Esophagus muscularis mucosa (tissue), 4 donors: ENCODE results near the gene GREM1. TPM values are rescaled to one million over a fixed set of nuclear protein-coding genes. Genes with fewer than 3 reads are reported as not detected.

ENCODE experiments used
- DNase-seq: peaks from one replicate; pipeline ENCODE4 v3.0.0-alpha.2; 2017; ENCODE audit errors: extremely low spot score
- H3K27ac ChIP-seq, 4 donors: fragments of 200-600 bp; sonication (generic); replicated peaks in 1 of 4; 1 replicate in 3 of 4; 2 replicates in 1 of 4; pipeline ENCODE4 v1.5.1; 2016 to 2019; ENCODE audit warnings: mild to moderate bottlenecking in 1 of 4
- H3K27me3 ChIP-seq, 4 donors: fragments of 200-600 bp; sonication (generic); one replicate each; pipeline versions ENCODE4 v1.5.1 to v1.6.0; 2016 to 2019
- H3K36me3 ChIP-seq, 4 donors: fragments of 200-600 bp; sonication (generic); one replicate each; pipeline ENCODE4 v1.5.1; 2016 to 2019
- H3K4me1 ChIP-seq, 4 donors: fragments of 200-600 bp; sonication (generic); one replicate each; pipeline ENCODE4 v1.5.1; 2016 to 2019
- H3K4me3 ChIP-seq, 4 donors: fragments of 200-600 bp; sonication (generic); 1 replicate in 2 of 4; 2 replicates in 2 of 4; pipeline ENCODE4 v1.5.1; 2016 to 2019; ENCODE audit warnings: mild to moderate bottlenecking in 4 of 4, moderate library complexity in 1 of 4
- H3K9me3 ChIP-seq, 4 donors: fragments of 200-600 bp; sonication (generic); 1 replicate in 3 of 4; 2 replicates in 1 of 4; pipeline ENCODE4 v1.5.1; 2016 to 2019
- EP300 ChIP-seq: sonication (generic); formaldehyde crosslinking; IDR thresholded peaks from one replicate; pipeline ENCODE4 v1.6.1; 2017; ENCODE audit warnings: antibody characterized with exemption
- POLR2A ChIP-seq: fragments of 450-650 bp; IDR thresholded peaks from one replicate; pipeline ENCODE4 v1.6.1; 2017; ENCODE audit warnings: antibody characterized with exemption, moderate library complexity, mild to moderate bottlenecking, low read depth
- POLR2AphosphoS5 ChIP-seq, 2 donors: sonication (generic); formaldehyde crosslinking; IDR thresholded peaks; one replicate each; pipeline ENCODE4 v1.6.1; 2017; ENCODE audit warnings: antibody characterized with exemption in 2 of 2
- WGBS: methylation state at CpG from one replicate; pipeline ENCODE4 v1.1.5; 2018; 5-methylcytosine and 5-hydroxymethylcytosine counted together
- intact Hi-C: fragments of 100-400 bp; cut with DNase I; formaldehyde crosslinking; loops from one replicate; pipeline ENCODE4 v1.15.1; 2023
- total RNA-seq, 4 donors: library from RNA; depleted of rRNA; stranded (reverse); fragments of >200 nt; gene quantifications; one replicate each; pipeline versions ENCODE4 v1.1.0 to v1.2.1, GENCODE V29; 2016
- TF ChIP-seq, protein P1 (sequence below), 3 experiments: fragments of 200-600 bp in 2 of 3; fragments of 450-650 bp in 1 of 3; sonication (generic) in 2 of 3; IDR thresholded peaks; one replicate each; pipeline ENCODE4 v1.5.1; 2017 to 2019; ENCODE audit warnings: antibody characterized with exemption in 3 of 3, mild to moderate bottlenecking in 2 of 3, moderate library complexity in 1 of 3

The GREM1 gene
- total RNA-seq, 4 donors from 2014 or later: 8.6 to 46.1 (median 37.0) TPM

DNA sequence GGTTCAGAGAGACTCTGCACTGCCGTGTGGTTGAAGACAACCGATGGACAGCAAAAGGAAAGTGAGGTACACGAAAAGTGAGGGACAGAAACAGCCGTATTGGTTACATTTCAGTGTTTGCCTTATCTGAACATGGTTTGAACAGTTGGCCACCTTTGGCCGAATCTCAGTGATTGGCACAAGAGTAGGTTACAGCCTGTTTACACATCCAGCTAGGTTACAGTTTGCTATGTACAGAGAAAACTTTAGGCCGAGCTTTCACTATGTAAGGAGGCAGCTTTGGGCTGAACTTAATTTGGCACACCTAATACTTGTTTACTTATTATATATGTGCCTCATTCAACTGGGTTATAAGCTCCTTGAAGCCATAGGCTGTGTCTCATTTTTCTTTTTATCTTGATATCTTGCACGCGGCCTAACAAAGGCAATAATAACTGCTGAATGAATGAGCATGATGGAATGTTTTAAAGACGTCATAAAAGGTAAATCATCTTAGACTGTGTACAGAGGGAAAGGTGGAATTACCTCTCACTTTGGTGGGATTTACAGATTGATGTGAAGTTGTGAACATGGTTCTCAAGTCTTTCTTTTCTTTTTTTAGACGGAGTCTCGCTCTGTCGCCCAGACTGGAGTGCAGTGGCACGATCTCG lies 17.2 kb upstream of the GREM1 start:
- Histone ChIP-seq H3K4me1 (no peaks in the 10 kb centered on the region), H3K27ac (no peak overlapping the region), H3K4me3 (no peak overlapping the region), H3K27me3 (peaks cover 0 to 3% (median 0%) of the 10 kb centered on the region in 4 donors), H3K9me3 (no peaks in the 10 kb centered on the region), H3K36me3 (no peaks in the 10 kb centered on the region)
- intact Hi-C loops: no loop called here
- no peak for DNase-seq
- 91% methylated on average over 14 of the region's 14 CpGs for WGBS
- no peak for TF ChIP-seq EP300
- TF ChIP-seq POLR2A: no peak
- TF ChIP-seq POLR2AphosphoS5 (IDR thresholded peaks at IDR 0.05): no peak
- TF ChIP-seq, protein P1, sequence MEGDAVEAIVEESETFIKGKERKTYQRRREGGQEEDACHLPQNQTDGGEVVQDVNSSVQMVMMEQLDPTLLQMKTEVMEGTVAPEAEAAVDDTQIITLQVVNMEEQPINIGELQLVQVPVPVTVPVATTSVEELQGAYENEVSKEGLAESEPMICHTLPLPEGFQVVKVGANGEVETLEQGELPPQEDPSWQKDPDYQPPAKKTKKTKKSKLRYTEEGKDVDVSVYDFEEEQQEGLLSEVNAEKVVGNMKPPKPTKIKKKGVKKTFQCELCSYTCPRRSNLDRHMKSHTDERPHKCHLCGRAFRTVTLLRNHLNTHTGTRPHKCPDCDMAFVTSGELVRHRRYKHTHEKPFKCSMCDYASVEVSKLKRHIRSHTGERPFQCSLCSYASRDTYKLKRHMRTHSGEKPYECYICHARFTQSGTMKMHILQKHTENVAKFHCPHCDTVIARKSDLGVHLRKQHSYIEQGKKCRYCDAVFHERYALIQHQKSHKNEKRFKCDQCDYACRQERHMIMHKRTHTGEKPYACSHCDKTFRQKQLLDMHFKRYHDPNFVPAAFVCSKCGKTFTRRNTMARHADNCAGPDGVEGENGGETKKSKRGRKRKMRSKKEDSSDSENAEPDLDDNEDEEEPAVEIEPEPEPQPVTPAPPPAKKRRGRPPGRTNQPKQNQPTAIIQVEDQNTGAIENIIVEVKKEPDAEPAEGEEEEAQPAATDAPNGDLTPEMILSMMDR (IDR thresholded peaks at IDR 0.05): no peak

DNA sequence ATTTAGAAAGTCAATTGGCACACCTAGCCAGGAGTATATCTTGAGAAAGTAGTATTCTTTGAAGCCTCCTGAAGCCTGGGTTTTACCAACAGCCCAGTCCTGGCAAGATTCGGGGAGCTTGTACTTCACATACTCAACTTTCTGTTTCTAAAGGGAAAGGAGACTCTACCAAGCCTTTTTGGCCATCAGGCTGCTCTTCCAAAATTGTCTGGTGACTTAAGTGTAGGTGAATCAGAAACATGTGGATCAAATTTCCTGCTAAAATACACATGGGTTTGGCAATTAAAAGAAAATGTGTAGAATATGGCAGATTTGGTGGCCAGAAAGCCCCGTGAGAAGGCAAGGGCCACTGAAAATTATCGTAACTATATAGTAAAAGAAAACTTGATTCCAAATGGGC lies 15.9 kb upstream of the GREM1 start:
- TF ChIP-seq POLR2A (no peak), EP300 (no peak), POLR2AphosphoS5 (IDR thresholded peaks at IDR 0.05) (no peak)
- TF ChIP-seq, protein P1 (IDR thresholded peaks at IDR 0.05): no peak
- WGBS: 60% methylated on average over 3 of the region's 3 CpGs
- peaks cover 0 to 3% (median 0%) of the 10 kb centered on the region in 4 donors for H3K27me3 ChIP-seq
- no peaks in the 10 kb centered on the region for H3K36me3 ChIP-seq
- no peak overlapping the region for H3K27ac ChIP-seq
- no peaks in the 10 kb centered on the region for H3K4me1 ChIP-seq
- H3K4me3 ChIP-seq: no peak overlapping the region
- H3K9me3 ChIP-seq: no peaks in the 10 kb centered on the region
- intact Hi-C loops: no loop called here
- DNase-seq: no peak

DNA sequence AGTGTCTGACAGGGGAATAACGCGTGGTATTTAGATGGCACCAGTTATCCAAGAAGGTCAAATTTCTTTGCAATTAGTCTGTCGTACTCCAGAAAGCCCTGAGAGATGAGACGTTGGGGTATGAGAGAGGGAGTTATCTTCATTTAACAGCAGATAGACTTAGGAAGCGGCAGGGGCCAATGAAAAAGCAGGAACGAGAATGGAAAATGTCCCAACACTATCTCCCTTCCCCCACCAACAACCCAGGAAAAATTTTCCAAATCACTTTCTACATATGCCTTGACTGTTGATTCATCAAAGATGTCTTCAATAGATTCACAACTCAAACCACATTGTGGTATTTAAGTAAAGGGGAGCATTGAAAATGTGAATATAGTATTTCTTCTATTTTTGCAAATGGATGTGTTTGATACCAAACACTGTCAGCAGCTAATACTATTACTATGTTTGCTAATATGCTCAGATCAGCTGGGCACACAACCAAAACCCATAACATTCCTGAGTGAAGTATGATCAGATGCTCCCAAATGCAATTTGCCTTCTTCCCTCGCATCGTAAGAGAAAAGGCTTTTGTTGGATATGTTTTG lies 13.3 kb upstream of the GREM1 start:
- 60% methylated on average over 8 of the region's 8 CpGs for WGBS
- H3K36me3 ChIP-seq: no peaks in the 10 kb centered on the region
- H3K4me3 ChIP-seq: no peak overlapping the region
- H3K27me3 ChIP-seq: no peaks in the 10 kb centered on the region
- H3K9me3 ChIP-seq: no peaks in the 10 kb centered on the region
- no peak for DNase-seq
- H3K4me1 ChIP-seq: peaks cover 0 to 5% (median 3%) of the 10 kb centered on the region in 4 donors
- H3K27ac ChIP-seq: no peak overlapping the region
- intact Hi-C loops: no loop called here
- no peak for TF ChIP-seq POLR2A

DNA sequence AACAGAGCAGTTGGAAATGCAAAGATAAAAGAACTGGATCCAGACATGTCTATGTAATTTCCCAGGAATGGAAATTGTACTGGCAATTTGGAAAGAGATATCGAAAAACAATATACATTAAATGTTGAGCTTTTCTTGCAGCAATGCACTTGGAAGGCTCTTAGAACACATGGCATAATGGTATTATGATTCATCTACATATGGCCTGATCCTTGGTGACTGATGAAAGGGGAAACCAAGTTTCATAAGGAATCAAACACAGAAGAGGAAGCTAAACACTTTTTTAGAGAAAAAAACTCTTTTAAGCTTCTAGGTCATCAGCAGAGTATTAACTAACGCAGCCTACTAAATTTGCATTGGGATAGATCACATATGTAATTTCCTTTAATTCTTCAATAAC lies 12.4 kb upstream of the GREM1 start:
- H3K27ac ChIP-seq: no peak overlapping the region
- TF ChIP-seq, protein P1 (IDR thresholded peaks at IDR 0.05): no peak
- TF ChIP-seq POLR2AphosphoS5 (IDR thresholded peaks at IDR 0.05) (no peak), POLR2A (no peak)
- no peaks in the 10 kb centered on the region for H3K9me3 ChIP-seq
- no peak for DNase-seq
- H3K4me1 ChIP-seq: peaks cover 0 to 13% (median 5%) of the 10 kb centered on the region in 4 donors
- WGBS: 92% methylated on average over 2 of the region's 2 CpGs
- no peak overlapping the region for H3K4me3 ChIP-seq
- intact Hi-C loops: no loop called here
- no peaks in the 10 kb centered on the region for H3K36me3 ChIP-seq
- H3K27me3 ChIP-seq: no peaks in the 10 kb centered on the region

DNA sequence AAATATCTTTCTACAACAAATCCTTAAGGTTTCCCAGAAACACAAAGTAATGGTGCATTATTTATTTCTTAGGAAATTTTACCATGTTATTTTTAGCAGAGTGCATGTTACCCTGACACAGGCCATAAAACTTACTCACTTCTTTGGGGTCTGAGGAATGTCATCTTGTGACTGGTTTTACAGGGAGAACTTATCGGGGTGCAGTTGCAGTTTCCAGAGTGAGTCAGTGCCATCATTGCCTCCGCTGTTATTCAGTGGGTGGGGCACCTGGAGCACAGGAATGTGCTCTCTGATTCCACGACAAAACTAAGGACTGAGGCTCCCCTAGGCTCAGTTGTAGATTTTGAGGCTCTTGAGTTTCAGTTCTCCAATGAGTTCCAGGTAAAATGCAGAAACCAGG lies 11.1 kb upstream of the GREM1 start:
- Histone ChIP-seq H3K27me3 (no peaks in the 10 kb centered on the region), H3K27ac (no peak overlapping the region), H3K36me3 (no peaks in the 10 kb centered on the region), H3K4me1 (peaks cover 0 to 13% (median 5%) of the 10 kb centered on the region in 4 donors), H3K4me3 (no peak overlapping the region), H3K9me3 (no peaks in the 10 kb centered on the region)
- intact Hi-C loops: no loop called here
- no peak for DNase-seq
- TF ChIP-seq, protein P1 (IDR thresholded peaks at IDR 0.05): no peak
- TF ChIP-seq POLR2A: no peak
- no peak for TF ChIP-seq POLR2AphosphoS5 (IDR thresholded peaks at IDR 0.05)
- TF ChIP-seq EP300: no peak
- WGBS: 100% methylated on average over 1 of the region's 3 CpGs
